Measurements from ENCODE around the gene PCSK5.
"Not testable (repeated sequence)": the region's sequence is repeated elsewhere in the genome, so short reads cannot be mapped to it uniquely, and the experiment has no call there.

Gene PCSK5

GRCh38 chr9:75962662-75963036, 72.2 kb downstream of the PCSK5 start:
- no peak for DNase-seq (ENCODE audit: low read depth in 1 of 2, low spot score in 1 of 2)

- not testable (repeated sequence) for DNase-seq (ENCODE audit: low read depth in 1 of 2, low spot score in 1 of 2)
Observed at GRCh38 chr9:75963321-75963720, 72.8 kb downstream of the PCSK5 start.

- no peak for DNase-seq (ENCODE audit: low read depth in 1 of 2, low spot score in 1 of 2)
Observed at GRCh38 chr9:75964427-75964826, 74.0 kb downstream of the PCSK5 start.

GRCh38 chr9:75965231-75965630, 74.8 kb downstream of the PCSK5 start:
- DNase-seq (ENCODE audit: low read depth in 1 of 2, low spot score in 1 of 2), result no peak

GRCh38 chr9:75967556-75967955, 77.1 kb downstream of the PCSK5 start:
- no peak for DNase-seq (ENCODE audit: low read depth in 1 of 2, low spot score in 1 of 2)

- no peak for DNase-seq (ENCODE audit: low read depth in 1 of 2, low spot score in 1 of 2)
Observed at GRCh38 chr9:75974016-75974766, 83.7 kb downstream of the PCSK5 start.

GRCh38 chr9:75975071-75975470, 84.6 kb downstream of the PCSK5 start:
- no peak for DNase-seq (ENCODE audit: low read depth in 1 of 2, low spot score in 1 of 2)

- no peak for DNase-seq (ENCODE audit: low read depth in 1 of 2, low spot score in 1 of 2)
Observed at GRCh38 chr9:75976549-75976948, 86.1 kb downstream of the PCSK5 start.

- no peak for DNase-seq (ENCODE audit: low read depth in 1 of 2, low spot score in 1 of 2)
Observed at GRCh38 chr9:75979362-75979761, 88.9 kb downstream of the PCSK5 start.

- DNase-seq (ENCODE audit: low read depth in 1 of 2, low spot score in 1 of 2), result no peak
Observed at GRCh38 chr9:75983319-75984045, 93.0 kb downstream of the PCSK5 start.

- no peak for DNase-seq (ENCODE audit: low read depth in 1 of 2, low spot score in 1 of 2)
Observed at GRCh38 chr9:75985515-75985914, 95.0 kb downstream of the PCSK5 start.

GRCh38 chr9:75988663-75989062, 98.2 kb downstream of the PCSK5 start:
- no peak for DNase-seq (ENCODE audit: low read depth in 1 of 2, low spot score in 1 of 2)

- no peak for DNase-seq (ENCODE audit: low read depth in 1 of 2, low spot score in 1 of 2)
Observed at GRCh38 chr9:75990156-75990555, 99.7 kb downstream of the PCSK5 start.

GRCh38 chr9:75990576-75991304, 100.3 kb downstream of the PCSK5 start:
- DNase-seq (ENCODE audit: low read depth in 1 of 2, low spot score in 1 of 2), result no peak

GRCh38 chr9:75992482-75993206, 102.2 kb downstream of the PCSK5 start:
- no peak for DNase-seq (ENCODE audit: low read depth in 1 of 2, low spot score in 1 of 2)

GRCh38 chr9:75993434-75993833, 103.0 kb downstream of the PCSK5 start:
- DNase-seq (ENCODE audit: low read depth in 1 of 2, low spot score in 1 of 2), result no peak

- DNase-seq (ENCODE audit: low read depth in 1 of 2, low spot score in 1 of 2), result no peak
Observed at GRCh38 chr9:75995066-75995465, 104.6 kb downstream of the PCSK5 start.

- no peak for DNase-seq (ENCODE audit: low read depth in 1 of 2, low spot score in 1 of 2)
Observed at GRCh38 chr9:75996726-75997125, 106.3 kb downstream of the PCSK5 start.

GRCh38 chr9:75997206-75997605, 106.7 kb downstream of the PCSK5 start:
- no peak for DNase-seq (ENCODE audit: low read depth in 1 of 2, low spot score in 1 of 2)

- no peak for DNase-seq (ENCODE audit: low read depth in 1 of 2, low spot score in 1 of 2)
Observed at GRCh38 chr9:75998096-75998780, 107.8 kb downstream of the PCSK5 start.

GRCh38 chr9:76001459-76001858, 111.0 kb downstream of the PCSK5 start:
- no peak for DNase-seq (ENCODE audit: low read depth in 1 of 2, low spot score in 1 of 2)
